Posterior cingulate gyrus (tissue), 11 donors: ENCODE data around the gene LIPC.

ENCODE experiments used
- DNase-seq, 10 donors: peaks; one replicate each; pipeline versions ENCODE4 v3.0.0 to v3.0.0-alpha.2; 2020 to 2021; ENCODE audit warnings: mixed read lengths in 3 of 10
- intact Hi-C: fragments of 100-400 bp; cut with DNase I; formaldehyde crosslinking; loops from one replicate; pipeline ENCODE4 v1.15.1; 2023

Gene LIPC

DNA sequence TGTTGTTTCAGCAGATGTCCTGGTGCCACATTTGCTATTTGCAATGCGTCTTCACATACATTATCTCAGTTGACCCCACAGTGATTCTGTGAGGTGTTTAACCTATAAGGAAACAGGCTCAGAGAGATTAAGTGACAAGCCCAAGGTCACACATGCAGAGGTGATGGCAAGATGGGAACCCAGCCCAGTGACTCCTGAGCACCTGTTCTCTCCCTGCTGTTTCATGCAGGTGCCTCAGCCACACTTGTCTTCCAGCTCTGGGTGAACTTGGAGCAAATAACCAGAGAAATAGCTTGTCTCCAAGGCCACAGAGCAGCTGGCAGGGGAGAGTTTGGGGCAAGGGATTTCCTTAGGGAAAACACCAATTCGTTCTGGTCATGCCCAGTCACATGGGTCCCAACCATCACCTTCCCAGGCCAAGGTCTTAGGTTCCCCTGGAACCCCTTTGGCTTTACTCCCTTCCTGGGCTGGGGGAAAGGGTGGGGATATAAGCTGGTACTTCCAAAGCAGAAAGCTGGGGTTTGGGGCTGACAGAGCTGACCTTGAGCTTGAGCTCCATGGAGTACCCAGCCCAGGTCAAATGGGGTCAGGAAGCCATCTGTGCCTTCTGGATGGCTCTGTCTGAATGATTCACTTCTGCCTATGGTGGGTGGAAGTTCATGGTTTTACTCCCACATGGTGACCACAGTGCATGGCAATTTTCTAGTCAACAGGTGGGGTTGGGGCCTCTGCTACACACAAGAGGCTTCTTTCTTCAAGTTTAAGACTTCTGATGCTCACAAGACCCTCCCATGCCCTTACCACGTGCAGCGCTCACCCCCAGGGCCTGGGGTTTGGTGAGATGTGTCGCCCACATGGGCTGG, 22.4 kb downstream of the LIPC start:
- intact Hi-C loops, result no loop called here
- DNase-seq, result peak in 1 of 10 donors; percentile 26

DNA sequence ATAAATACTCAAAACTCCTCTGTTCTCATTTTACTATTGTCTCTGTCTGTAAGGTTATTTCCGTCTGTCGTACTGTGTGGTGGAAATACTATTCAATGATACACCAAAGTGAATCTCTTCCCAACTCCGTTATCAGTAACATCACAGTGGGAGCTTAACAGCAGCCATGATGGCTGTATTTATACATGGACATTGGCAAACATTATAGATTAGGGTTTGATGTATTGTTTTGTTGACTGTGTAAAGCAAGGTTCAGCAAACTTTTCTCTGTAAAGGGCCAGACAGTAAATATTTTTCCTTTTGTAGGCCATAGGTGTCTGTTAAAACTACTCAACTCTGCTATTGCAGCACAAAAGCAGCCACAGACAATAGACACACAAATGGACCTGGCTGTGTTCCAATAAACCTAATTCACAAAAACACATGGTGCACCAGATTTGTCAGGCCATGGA, 23.2 kb downstream of the LIPC start:
- intact Hi-C loops, result no loop called here
- DNase-seq, result no peak

DNA sequence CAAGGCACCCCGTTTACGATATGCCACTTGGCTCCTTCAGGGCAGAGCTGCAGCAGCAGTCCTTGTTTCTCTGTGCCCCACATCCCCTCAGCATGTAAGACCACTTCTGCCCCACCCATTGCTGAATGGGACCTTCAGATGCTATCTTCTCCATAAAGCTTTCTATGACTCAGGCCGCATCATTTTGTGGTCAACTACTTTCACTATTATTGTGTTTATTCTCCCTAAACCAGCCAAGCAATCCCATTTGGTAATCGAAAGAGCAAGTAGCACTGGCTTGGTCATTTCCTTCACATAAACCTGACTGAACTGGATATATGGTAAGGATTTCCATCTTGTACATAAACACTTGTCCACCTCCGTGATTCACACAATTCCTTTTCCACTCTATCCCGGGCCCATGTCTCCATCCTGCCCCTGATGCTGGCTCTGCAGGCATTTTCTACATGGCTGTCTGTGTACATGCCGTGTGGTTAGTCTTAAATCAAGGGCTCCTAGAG, 25.7 kb downstream of the LIPC start:
- intact Hi-C loops, result no loop called here
- peak in 1 of 10 donors; percentile 22 for DNase-seq

DNA sequence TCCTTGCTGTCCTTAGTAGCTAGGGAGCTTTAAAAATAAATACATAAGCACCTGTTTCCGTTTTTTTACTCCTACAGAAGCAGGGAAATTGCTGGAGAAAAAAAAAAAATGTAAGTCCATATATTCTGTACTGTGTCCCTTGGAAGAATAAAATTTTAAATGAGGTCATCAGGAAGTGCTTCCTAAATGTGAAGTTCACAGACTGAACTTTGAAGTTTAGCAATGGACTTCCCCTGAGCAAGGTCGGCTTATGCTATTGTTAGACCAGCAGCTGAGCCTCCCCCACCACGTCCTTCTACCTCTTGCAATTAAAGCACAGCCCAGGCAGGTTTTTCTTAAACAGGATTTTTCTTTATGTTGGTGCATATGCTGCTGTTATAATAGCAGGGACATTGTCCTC, 26.3 kb downstream of the LIPC start:
- DNase-seq, result peak in 1 of 10 donors; percentile 35
- intact Hi-C loops, result no loop called here

DNA sequence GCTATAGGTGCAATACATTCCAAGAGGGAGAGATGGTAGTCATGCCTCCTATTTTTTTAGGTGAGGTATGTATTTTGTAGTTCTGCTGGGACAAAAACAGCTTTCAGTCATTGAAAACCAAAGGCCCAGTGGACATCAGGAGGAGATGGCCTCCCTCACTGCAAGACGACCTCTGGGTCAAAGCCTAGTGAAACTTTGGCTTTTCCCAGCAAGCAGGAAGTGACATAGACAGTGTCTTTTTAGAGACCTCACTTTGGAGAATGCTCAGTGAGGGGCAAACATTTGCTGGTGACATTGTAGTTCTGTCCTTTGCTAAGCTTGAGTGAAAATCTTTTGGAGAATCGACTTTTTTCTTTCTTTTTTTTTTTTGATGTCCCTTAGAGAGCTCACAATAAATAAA, 27.3 kb downstream of the LIPC start:
- peak in 1 of 10 donors; percentile 4 for DNase-seq
- intact Hi-C loops, result no loop called here

DNA sequence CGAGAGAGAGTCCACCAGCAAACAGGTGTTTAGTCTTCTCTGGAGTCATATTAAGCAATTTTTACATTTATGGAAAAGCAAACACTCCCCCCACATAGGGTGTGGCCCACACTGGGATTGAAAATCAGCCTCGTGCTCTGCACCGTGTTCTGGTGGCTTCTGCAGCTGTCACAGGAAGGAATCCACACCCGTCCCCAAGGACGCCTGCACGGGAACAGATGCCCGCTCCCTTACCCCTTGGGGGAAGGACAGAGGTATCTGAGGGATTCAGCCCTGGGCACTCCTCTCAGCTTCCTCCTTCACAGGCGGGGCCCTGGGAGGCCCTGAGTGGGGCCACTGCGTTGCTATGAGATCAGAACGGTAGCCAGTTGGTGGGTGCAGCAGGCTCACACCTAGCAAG, 27.8 kb downstream of the LIPC start:
- DNase-seq, result peak in 1 of 10 donors; percentile 63
- intact Hi-C loops, result no loop called here

DNA sequence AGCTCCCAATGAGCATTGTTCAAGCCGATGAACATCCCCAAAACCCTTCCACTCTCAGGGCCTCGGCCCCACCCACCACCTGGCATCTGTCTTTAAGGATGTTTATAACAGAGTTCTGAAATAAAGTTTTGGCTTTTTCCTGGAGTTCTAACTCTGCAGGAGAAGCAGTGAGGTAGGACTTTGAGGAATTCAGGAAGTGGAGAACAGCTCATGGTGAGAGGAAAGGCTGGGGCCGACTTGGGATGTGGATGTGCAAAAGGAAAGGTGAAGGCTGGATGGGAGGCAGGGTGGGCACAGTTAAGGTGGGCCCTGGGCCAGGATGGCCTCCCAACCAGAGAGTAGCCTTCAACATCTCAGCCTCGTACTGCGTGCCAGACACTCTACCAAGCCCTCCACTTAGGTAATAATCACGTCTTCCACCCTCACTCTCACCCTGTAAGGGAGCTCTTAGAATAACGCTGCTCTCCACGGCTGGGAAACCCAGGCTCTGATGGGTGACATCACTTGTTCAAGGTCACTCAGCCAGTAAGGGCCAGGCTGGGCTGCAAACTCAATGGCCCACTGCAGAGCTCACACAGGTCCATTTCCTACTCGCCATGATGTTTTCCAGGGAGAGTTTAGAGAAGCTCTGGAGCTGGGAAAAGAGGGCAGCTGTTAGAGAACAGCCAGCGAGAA, 28.5 kb downstream of the LIPC start:
- peak in 1 of 10 donors; percentile 20 for DNase-seq
- intact Hi-C loops, result no loop called here

DNA sequence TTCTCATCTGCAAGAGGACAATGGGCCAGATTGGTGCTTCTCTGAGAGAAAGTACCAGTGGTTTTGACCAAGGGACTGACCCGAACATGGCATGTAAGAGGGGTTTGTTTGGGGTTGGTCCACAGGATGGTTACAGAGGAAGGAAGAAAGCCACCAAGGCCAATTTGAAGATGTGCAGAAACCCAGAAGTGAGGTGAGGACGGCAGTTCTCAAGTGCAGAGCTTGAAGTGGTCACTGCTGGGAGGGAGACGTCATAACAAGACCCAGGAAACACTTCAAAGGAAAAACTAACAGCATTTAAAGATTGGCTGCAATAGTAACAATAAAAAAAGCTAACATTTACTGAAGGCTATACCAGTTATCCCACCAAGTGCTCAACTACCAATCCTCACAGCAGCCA, 29.1 kb downstream of the LIPC start:
- intact Hi-C loops, result no loop called here
- no peak for DNase-seq

DNA sequence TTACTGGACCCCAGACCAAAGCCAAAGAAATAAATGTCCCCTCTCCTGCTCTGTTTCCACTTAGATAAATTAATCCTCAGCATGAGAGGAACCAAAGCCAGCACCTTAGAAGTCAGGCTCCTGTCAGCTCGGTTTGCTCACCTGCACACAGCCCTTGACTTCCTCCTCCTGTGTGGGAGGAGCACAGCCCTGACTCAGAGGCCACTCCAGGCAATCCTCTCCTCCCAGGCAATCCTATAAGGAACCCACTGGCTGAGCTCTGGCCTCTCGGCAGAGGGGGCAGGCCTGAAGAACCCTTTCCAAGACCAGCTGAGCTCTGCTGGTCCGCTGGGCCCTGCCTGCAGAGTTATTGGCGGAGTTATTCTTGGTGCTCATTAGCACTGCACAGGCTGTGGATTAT, 30.8 kb downstream of the LIPC start:
- intact Hi-C loops, result no loop called here
- peak in 1 of 10 donors; percentile 64 for DNase-seq

DNA sequence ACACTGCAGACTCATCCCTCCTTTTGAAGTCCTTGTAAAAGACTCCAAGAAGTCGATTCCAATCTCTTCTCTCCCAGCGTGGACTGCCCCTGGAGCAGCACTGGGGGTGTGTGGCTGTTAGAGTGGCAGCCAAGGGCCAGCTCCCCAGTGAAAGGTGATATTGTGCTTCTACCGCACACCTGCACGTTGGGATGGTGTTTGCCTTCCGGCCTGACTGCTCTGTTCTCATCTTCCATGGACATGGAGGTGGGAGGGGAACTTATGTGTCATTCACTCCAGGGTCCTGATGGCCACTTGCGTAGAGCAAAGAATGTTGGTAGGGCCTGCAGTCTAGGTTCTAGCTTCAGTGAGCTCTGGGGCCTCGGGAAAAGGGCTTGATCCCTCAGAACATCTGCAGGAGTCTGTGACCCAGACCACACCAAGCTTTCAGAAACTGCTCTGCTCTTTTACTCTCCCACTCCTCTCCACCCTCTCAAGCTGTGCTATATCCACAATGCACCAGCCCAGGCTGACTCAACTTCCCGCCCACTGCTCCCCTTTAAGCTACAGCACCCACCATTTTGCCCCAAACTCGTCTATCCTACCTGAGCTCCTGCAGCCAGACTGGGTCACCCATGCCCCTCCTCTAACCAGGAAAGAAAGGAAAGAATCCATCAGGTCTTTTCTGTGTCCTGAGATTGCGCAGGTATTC, 31.3 kb downstream of the LIPC start:
- intact Hi-C loops, result no loop called here
- DNase-seq, result peak in 1 of 10 donors; percentile 24

DNA sequence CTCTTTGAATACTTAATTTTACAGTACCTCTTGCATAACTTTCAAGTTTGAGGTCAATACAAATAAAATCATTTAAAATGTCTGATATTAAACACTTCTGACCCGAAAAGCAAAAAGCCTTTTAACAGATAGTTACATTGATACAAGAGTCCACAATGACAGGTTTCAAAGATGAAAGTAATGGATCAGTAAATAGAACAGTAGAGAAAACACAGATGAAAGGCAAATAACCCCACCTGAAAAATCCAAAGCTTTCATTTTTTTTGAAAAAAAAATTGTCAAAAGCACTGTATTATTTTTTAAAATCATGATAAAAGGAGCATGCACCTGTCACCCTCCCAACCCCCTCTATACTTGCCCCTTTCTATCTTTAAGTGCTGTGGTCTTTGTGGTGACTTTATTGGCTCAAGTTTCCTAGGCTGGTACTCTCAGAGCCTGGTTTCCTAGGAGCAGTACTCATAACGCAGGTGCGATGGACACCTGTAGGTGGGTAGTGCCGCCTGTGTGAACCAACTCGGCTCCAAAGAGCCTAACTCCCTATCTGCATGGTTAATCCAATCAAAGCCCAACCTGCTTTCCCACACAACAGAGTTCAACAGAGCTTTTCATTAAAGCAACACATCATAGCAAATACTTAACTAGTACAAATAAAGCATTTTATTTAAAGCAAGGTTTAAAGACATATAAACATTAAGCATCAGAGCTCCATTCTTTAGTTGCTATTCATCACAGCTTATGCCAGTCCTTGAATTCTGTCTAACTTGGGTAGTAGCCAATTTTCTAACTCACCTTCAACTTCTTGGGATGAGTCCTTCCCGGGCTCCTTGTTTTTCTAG, 32.2 kb downstream of the LIPC start:
- intact Hi-C loops, result no loop called here
- peak in 1 of 10 donors; percentile 11 for DNase-seq

DNA sequence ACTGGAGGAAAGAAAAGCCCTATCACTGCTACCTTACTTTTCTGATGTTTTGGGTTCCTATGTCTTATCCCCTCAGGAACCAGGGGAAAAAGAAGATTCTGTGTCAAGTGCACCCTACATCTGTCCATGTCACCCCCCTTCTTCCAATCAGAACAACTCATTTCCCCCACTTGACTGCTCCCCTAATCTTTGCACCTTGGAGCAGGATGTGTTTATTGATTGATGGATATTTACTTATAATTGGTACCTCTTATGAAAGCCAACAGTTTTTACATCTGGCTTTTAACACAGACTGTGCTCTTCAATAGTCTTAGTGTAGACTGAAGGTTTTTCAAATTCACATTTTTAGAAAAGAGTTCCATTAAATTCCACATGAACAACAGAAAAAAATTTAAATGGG, 33.3 kb downstream of the LIPC start:
- intact Hi-C loops, result no loop called here
- no peak for DNase-seq

DNA sequence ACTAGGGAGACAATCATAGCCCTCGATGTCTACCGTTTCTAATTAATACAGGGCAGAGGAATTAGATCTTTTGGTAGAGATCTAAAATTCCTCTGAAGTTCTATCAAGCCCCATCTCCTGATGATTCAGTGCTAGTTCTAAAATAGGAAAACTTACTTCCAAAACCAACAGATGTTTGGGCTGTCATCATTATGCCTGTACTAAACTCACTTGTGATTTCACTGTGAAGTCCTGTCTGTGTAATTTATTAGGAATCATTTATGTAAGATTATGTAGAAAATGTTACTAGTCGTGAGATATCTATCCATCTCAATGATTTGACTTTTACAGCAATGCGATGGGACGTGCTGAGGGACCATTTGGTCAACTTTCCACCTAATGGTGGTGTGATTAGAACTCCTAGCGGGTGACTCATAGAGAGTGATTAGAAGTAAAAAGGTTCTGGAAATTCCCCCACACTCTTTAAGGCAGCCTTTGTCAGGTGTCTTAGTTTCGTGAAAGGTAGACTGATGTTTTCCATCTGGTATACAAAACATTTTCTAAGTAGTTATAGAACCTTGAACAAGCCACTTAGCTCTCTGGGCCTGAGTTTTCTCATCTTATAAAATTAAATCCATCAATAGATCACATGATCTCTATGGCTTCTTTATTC, 34.2 kb downstream of the LIPC start:
- intact Hi-C loops, result no loop called here
- no peak for DNase-seq

DNA sequence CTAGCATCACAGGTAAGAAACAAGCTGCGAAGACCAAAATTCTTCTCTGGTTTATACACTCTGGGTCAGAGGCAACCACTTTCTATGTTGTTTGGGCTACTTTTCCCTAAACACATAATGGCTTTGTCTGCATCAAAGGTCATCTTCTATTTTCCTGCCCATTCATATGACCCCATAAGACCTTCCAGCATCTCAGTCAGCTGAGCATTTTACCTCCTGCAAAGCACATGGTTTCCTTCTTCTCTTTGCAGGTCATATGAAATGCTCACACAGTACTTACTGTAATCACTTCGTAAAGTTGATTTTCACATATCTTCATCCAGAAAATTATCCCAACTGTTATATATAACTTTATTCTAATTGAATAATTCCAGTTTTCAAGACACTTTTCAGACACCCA, 34.8 kb downstream of the LIPC start:
- intact Hi-C loops, result no loop called here
- no peak for DNase-seq

DNA sequence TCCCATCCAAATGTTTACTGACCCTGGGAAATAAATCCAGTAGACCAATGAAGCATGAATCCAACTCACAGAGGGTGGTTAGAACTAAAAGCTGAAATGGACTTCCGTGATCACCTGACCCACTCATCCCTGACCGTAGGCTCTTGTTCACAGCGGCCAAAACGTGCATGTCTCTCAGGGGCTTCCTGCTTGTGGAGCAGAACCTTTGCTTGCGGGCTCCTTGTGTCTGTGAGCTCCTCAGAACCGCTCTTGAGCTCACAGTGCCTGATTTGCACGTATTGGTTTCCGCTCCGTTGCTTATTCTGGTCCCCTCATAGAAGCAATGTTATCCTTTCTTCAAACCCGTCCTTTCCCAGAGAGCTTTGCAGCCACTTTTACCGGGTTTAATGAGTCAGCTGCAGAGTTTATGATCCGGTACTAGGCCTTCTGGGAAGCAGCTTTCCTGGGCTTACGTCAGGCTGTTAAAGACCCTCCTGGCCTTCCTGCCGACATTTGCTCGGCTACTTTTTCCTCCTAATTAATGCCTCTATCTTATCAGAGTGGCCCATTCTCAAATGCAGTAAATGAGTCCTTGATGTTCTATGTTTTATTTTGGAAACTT, 35.4 kb downstream of the LIPC start:
- DNase-seq, result peak in 1 of 10 donors; percentile 34

DNA sequence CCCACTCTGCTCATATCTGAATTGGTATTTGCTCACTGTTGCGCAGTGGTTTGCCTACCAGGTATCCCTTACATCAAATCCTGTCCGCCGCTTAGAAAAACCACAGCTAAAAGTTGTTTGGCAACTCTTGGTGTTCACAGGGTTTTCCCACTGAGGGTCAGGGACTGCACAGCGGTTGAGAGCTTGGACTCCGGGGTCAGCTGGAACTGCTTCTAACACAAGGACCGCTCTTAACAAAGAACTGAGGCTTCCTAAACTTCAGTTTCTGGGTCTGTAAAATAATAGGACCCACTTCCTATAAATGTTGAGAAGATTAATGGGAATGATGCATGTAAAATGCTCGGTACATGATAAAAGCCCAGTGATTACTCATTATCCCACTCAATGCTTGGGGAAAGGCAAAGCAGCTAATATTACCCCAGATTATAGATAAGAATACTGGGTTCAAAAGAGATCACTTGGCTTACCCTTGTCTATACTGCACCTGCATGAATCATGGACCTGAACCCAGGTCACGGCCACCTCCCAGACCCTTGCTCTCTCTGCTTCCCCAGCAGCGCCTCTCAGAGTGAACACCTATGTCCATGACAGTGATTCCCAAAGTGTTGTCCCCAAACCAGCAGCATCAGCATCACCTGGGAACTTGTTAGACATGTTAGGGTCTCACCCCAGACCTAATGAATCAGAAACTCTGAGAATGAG, 36.1 kb downstream of the LIPC start:
- intact Hi-C loops, result no loop called here
- DNase-seq, result peak in 1 of 10 donors; percentile 50

More for the DNA sequence above, 35.4 kb downstream of the LIPC start:
- intact Hi-C loops, result no loop called here

DNA sequence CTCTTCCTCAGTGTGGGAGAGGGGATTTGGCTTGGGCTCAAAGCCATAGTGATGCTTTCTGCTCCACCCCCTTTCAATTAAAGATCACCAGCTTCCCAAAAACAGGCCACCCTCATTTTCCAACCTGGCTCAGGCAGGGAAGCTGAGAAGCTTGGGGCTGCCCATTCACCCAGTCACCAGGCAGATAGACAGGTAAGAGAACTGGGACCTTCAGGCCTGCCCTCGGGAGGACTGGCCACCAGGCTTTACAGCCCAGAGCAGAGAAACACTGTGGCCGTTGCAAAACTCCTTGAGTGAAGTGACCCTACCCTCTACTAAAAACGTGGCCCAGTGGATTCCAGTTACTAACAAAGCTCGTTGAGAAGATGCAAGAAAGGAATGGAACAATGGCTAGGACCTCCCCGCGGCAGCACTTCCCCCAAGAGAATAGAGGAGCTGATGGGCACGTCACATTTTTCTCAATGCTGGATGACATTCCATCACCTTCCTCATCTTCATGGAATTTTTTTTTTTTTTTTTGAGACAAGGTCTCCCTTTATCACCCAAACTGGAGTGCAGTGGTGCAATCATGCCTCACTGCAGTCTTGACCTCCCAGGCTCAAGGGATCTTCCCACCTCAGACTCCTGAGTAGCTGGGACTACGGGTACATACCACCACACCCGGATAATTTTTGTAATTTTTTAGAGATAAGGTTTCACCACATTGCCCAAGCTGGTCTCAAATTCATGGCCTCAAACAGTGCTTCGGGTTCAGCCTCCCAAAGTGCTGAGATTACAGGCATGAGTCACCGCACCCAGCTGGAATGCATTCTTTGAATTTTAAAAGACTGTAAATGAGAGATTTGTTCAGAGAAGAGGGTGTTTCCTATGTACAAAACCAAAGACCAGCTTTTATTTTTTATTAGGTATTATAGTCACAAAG, 37.9 kb downstream of the LIPC start:
- no peak for DNase-seq

DNA sequence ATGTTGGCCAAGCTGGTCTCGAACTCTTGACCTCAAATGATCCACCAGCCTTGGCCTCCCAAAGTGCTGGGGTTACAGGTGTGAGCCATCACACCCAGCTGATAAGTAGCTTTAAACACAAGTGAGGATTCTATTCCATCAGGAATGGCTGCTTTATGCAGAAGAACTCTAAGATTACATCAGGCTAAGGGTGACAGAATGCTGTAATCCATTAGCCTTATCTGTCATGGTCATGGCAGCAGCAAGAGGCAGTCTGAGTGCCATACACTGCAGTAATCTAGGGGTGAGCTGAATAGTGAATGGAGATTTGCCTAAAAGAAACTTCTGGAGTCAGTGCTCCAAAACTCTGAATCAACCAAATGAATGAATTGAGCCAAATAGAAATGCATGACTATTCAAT, 39.6 kb downstream of the LIPC start:
- intact Hi-C loops, result no loop called here
- DNase-seq, result no peak

More for the DNA sequence above, 37.9 kb downstream of the LIPC start:
- intact Hi-C loops, result no loop called here
